Measurements from ENCODE around the gene ALPI.

- no peak for TF ChIP-seq POLR2A (IDR thresholded peaks at IDR 0.05)
- TF ChIP-seq, protein P1, sequence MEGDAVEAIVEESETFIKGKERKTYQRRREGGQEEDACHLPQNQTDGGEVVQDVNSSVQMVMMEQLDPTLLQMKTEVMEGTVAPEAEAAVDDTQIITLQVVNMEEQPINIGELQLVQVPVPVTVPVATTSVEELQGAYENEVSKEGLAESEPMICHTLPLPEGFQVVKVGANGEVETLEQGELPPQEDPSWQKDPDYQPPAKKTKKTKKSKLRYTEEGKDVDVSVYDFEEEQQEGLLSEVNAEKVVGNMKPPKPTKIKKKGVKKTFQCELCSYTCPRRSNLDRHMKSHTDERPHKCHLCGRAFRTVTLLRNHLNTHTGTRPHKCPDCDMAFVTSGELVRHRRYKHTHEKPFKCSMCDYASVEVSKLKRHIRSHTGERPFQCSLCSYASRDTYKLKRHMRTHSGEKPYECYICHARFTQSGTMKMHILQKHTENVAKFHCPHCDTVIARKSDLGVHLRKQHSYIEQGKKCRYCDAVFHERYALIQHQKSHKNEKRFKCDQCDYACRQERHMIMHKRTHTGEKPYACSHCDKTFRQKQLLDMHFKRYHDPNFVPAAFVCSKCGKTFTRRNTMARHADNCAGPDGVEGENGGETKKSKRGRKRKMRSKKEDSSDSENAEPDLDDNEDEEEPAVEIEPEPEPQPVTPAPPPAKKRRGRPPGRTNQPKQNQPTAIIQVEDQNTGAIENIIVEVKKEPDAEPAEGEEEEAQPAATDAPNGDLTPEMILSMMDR (IDR thresholded peaks at IDR 0.05 in 8 of 11, conservative IDR thresholded peaks at IDR 0.05 in 3 of 11), result no peak
Measured at GRCh38 chr2:232483311-232483922, 27.5 kb downstream of the ALPI start.
